ENCODE data around the gene IL1A.

Gene IL1A

GRCh38 chr2:112817082-112817689 lies 32.9 kb upstream of the IL1A start:
- no peak for DNase-seq

GRCh38 chr2:112814278-112814677 lies 30.0 kb upstream of the IL1A start:
- DNase-seq = no peak

GRCh38 chr2:112813280-112813966 lies 29.1 kb upstream of the IL1A start:
- no peak for DNase-seq

- DNase-seq = peak; percentile 58
Observed at GRCh38 chr2:112812318-112813267, 28.3 kb upstream of the IL1A start.

- DNase-seq = peak; percentile 93
Observed at GRCh38 chr2:112811841-112812306, 27.6 kb upstream of the IL1A start.

- DNase-seq = no peak
Observed at GRCh38 chr2:112811276-112811831, 27.1 kb upstream of the IL1A start.

- no peak for DNase-seq
Observed at GRCh38 chr2:112809112-112809511, 24.8 kb upstream of the IL1A start.

GRCh38 chr2:112807233-112807807 lies 23.0 kb upstream of the IL1A start:
- DNase-seq = no peak

- DNase-seq = no peak
Observed at GRCh38 chr2:112805542-112805941, 21.2 kb upstream of the IL1A start.

- no peak for DNase-seq
Observed at GRCh38 chr2:112803691-112804521, 19.6 kb upstream of the IL1A start.

GRCh38 chr2:112800881-112801583 lies 16.7 kb upstream of the IL1A start:
- no peak for DNase-seq

- DNase-seq = peak; percentile 89
Observed at GRCh38 chr2:112798979-112799975, 15.0 kb upstream of the IL1A start.

GRCh38 chr2:112796486-112796885 lies 12.2 kb upstream of the IL1A start:
- DNase-seq = no peak

GRCh38 chr2:112795774-112796173 lies 11.5 kb upstream of the IL1A start:
- DNase-seq = peak; percentile 74

GRCh38 chr2:112794841-112795240 lies 10.5 kb upstream of the IL1A start:
- DNase-seq = no peak

- peak; percentile 89 for DNase-seq
Observed at GRCh38 chr2:112794131-112794733, 9.9 kb upstream of the IL1A start.

GRCh38 chr2:112793449-112793978 lies 9.2 kb upstream of the IL1A start:
- DNase-seq = peak; percentile 95

GRCh38 chr2:112792419-112792818 lies 8.1 kb upstream of the IL1A start:
- DNase-seq = no peak

GRCh38 chr2:112791693-112792230 lies 7.5 kb upstream of the IL1A start:
- DNase-seq = no peak
